ENCODE data around the gene PARD3. TPM values are rescaled to one million over a fixed set of nuclear protein-coding genes. Genes with fewer than 3 reads are reported as not detected.

Gene PARD3
- total and polyA plus RNA-seq, 12 donors, result 17.0 to 93.8 (median 47.3) TPM

DNA sequence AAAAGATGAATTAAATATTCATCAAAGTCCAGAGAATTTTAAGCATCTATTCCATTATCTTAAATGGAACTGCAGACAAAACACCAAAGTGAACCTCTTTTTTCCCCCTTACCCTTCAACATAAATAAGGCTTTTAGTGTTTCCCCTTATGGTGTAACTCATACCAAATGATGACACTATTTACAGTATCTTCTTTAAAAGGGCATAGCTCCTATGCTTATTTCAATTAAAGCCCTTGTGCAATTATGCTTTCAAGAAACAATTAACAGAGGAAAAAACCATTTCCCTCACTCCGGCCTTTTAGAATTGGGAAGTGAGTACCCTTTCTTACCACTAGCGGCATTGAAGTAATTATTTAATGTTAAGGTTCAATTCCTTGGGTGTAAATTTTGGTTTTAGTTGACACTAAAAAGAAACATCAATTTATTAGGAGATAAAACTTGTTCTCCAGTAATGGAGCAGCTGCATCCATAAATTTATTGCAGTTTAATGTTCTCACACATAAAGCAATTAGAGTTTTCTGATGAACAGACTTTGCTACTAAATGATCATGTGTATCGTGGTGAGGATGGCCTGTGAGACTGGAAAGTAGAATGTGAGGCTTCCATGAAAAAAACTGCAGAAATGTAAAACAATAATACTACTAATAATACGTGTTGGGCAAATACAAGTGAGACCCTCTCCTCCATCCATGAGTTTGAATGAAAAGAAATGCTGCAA is 661.3 kb downstream of the PARD3 start:
- no peak overlapping the region for H3K27ac ChIP-seq
- H3K4me1 ChIP-seq (replicated peaks in 1 of 2), result no peaks in the 10 kb centered on the region
- WGBS, 4 donors, result 90 to 92% (median 91%) methylated on average over 4 of the region's 4 CpGs
- H3K36me3 ChIP-seq (replicated peaks in 1 of 2), result no peaks in the 10 kb centered on the region
- TF ChIP-seq, protein P1, sequence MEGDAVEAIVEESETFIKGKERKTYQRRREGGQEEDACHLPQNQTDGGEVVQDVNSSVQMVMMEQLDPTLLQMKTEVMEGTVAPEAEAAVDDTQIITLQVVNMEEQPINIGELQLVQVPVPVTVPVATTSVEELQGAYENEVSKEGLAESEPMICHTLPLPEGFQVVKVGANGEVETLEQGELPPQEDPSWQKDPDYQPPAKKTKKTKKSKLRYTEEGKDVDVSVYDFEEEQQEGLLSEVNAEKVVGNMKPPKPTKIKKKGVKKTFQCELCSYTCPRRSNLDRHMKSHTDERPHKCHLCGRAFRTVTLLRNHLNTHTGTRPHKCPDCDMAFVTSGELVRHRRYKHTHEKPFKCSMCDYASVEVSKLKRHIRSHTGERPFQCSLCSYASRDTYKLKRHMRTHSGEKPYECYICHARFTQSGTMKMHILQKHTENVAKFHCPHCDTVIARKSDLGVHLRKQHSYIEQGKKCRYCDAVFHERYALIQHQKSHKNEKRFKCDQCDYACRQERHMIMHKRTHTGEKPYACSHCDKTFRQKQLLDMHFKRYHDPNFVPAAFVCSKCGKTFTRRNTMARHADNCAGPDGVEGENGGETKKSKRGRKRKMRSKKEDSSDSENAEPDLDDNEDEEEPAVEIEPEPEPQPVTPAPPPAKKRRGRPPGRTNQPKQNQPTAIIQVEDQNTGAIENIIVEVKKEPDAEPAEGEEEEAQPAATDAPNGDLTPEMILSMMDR (IDR thresholded peaks at IDR 0.05), result no peak
- TF ChIP-seq POLR2A (IDR thresholded peaks at IDR 0.05), result no peak
- no peaks in the 10 kb centered on the region for H3K9me3 ChIP-seq (replicated peaks in 1 of 3)
- no peak for DNase-seq
- H3K27me3 ChIP-seq, result no peaks in the 10 kb centered on the region
- intact Hi-C loops (cut with DNase I), result no loop called here
- no peak overlapping the region for H3K4me3 ChIP-seq

GRCh38 chr10:34152434-34152833 is 662.7 kb downstream of the PARD3 start:
- no peak overlapping the region for H3K27ac ChIP-seq
- no peak for DNase-seq
- H3K27me3 ChIP-seq, result no peaks in the 10 kb centered on the region
- no peaks in the 10 kb centered on the region for H3K9me3 ChIP-seq (replicated peaks in 1 of 3)
- intact Hi-C loops (cut with DNase I), result no loop called here
- WGBS, 4 donors, result 0 to 86% (median 49%) methylated on average over 1 of the region's 1 CpG
- H3K36me3 ChIP-seq (replicated peaks in 1 of 2), result no peaks in the 10 kb centered on the region
- no peak for TF ChIP-seq POLR2A (IDR thresholded peaks at IDR 0.05)
- TF ChIP-seq, protein P1 (IDR thresholded peaks at IDR 0.05), result no peak
- H3K4me1 ChIP-seq (replicated peaks in 1 of 2), result no peaks in the 10 kb centered on the region
- H3K4me3 ChIP-seq, result no peak overlapping the region

DNA sequence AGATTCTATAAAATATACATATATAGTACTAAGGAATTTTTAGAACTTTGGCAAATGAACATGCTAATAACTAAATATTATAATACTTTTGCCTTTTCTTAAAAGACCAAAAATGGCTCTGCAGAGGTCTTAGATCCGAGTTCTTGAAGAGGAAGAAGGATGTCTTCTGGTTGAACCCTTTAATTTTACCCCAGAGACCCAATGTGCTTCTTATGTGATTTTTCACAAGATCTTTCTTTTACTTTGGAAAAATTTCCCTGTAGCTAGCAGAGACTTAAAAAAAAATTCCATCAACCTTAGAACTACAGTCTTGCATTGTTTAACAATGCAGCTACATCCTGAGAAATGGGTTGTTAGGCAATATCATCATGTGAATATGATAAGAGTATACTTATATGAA is 663.2 kb downstream of the PARD3 start:
- H3K9me3 ChIP-seq (replicated peaks in 1 of 3), result no peaks in the 10 kb centered on the region

DNA sequence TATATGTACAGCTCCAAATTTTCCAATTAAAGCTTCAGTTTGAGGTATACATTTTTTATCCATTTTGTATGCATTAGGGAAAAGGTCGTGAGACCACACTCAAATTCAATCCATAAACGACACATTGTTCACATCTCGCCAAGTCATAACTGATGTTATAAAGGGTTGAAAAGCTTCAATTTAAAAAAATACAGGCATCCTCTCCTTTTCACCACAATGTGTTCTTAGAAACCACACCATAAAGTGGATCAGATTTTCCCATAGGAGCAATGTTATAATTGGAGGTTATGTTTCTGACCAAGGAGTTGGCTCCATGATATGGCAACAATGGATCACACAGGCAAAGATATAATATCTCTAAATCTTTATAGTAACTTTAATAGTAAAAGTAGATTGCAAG is 663.6 kb downstream of the PARD3 start:
- no peaks in the 10 kb centered on the region for H3K4me1 ChIP-seq (replicated peaks in 1 of 2)
- H3K27ac ChIP-seq, result no peak overlapping the region
- H3K36me3 ChIP-seq (replicated peaks in 1 of 2), result no peaks in the 10 kb centered on the region
- intact Hi-C loops (cut with DNase I), result no loop called here
- no peaks in the 10 kb centered on the region for H3K9me3 ChIP-seq (replicated peaks in 1 of 3)
- H3K4me3 ChIP-seq, result no peak overlapping the region
- no peaks in the 10 kb centered on the region for H3K27me3 ChIP-seq
- 88 to 98% (median 94%) methylated on average over 3 of the region's 3 CpGs for WGBS, 4 donors
- TF ChIP-seq, protein P1 (IDR thresholded peaks at IDR 0.05), result no peak
- TF ChIP-seq POLR2A (IDR thresholded peaks at IDR 0.05), result no peak
- DNase-seq, result no peak

More for the DNA sequence above, 663.2 kb downstream of the PARD3 start:
- Histone ChIP-seq H3K4me3 (no peak overlapping the region), H3K4me1 (replicated peaks in 1 of 2) (no peaks in the 10 kb centered on the region), H3K36me3 (replicated peaks in 1 of 2) (no peaks in the 10 kb centered on the region), H3K27me3 (no peaks in the 10 kb centered on the region), H3K27ac (no peak overlapping the region)
- intact Hi-C loops (cut with DNase I), result no loop called here
- TF ChIP-seq, protein P1 (IDR thresholded peaks at IDR 0.05), result no peak
- TF ChIP-seq POLR2A (IDR thresholded peaks at IDR 0.05), result no peak
- DNase-seq, result no peak
- 69 to 89% (median 74%) methylated on average over 1 of the region's 1 CpG for WGBS, 4 donors
